Measurements from ENCODE around the gene SNCA. TPM values are rescaled to one million over a fixed set of nuclear protein-coding genes. Genes with fewer than 3 reads are reported as not detected.

Gene SNCA
- polyA plus RNA-seq, 3 donors = 13.2 to 39.4 (median 24.3) TPM

GRCh38 chr4:89723096-89723495 lies 113.9 kb downstream of the SNCA start:
- DNase-seq = no peak

GRCh38 chr4:89722517-89722916 lies 114.4 kb downstream of the SNCA start:
- no peak for DNase-seq
- H3K27me3 ChIP-seq (ENCODE audit: control insufficient read depth in 2 of 2, insufficient read depth in 2 of 2, low read length in 2 of 2) = no peaks in the 10 kb centered on the region
- Mint-ChIP-seq H3K36me3 (peaks cover 10 to 16% of the 10 kb centered on the region in 2 donors), H3K27me3 (ENCODE audit: low read depth in 3 of 3) (no peaks in the 10 kb centered on the region), H3K4me3 (no peak overlapping the region), H3K4me1 (no peaks in the 10 kb centered on the region), H3K9me3 (peaks cover 0 to 4% (median 2%) of the 10 kb centered on the region in 7 donors), H3K27ac (no peak overlapping the region)
- H3K9ac ChIP-seq (ENCODE audit: insufficient read depth, low read length, poor library complexity, severe bottlenecking) = no peak overlapping the region
- WGBS (ENCODE audit: insufficient coverage) = no CpG with 5 or more reads among the region's 2 CpGs
- no peak overlapping the region for H3K27ac ChIP-seq (ENCODE audit: low read depth in 1 of 2, low read length in 2 of 2)
- intact Hi-C loops (cut with micrococcal nuclease) = no loop called here
- no peak for TF ChIP-seq CTCF (IDR thresholded peaks at IDR 0.05)
- no peaks in the 10 kb centered on the region for H4K20me1 ChIP-seq (ENCODE audit: insufficient read depth, low read length)
- peaks cover 2 to 10% of the 10 kb centered on the region in 2 donors for H3K36me3 ChIP-seq (replicated peaks in 1 of 2; ENCODE audit: control insufficient read depth in 1 of 2, insufficient read depth in 2 of 2, low read length in 2 of 2)
- H3K4me2 ChIP-seq (replicated peaks; ENCODE audit: extremely low read depth, low read length, poor library complexity, severe bottlenecking) = no peak overlapping the region
- H2AFZ ChIP-seq (ENCODE audit: insufficient read depth, low read depth, low read length, poor library complexity, severe bottlenecking) = no peak overlapping the region
- no peaks in the 10 kb centered on the region for H3K4me1 ChIP-seq (ENCODE audit: control insufficient read depth in 1 of 2, insufficient read depth in 2 of 2, low read length in 2 of 2)
- H3K4me3 ChIP-seq (replicated peaks in 1 of 3; ENCODE audit: low read depth in 2 of 3, low read length in 3 of 3) = no peak overlapping the region
- H3K79me2 ChIP-seq (ENCODE audit: insufficient read depth, low read length) = no peaks in the 10 kb centered on the region
- H3K9me3 ChIP-seq (replicated peaks in 1 of 2; ENCODE audit: control insufficient read depth in 1 of 2, insufficient read depth in 1 of 2, low read length in 2 of 2) = no peaks in the 10 kb centered on the region

More at GRCh38 chr4:89723096-89723495, 113.9 kb downstream of the SNCA start:
- no peak overlapping the region for H3K9ac ChIP-seq (ENCODE audit: insufficient read depth, low read length, poor library complexity, severe bottlenecking)
- no peak overlapping the region for H3K4me3 Mint-ChIP-seq
- peaks cover 0 to 4% (median 2%) of the 10 kb centered on the region in 7 donors for H3K9me3 Mint-ChIP-seq
- no peak overlapping the region for H2AFZ ChIP-seq (ENCODE audit: insufficient read depth, low read depth, low read length, poor library complexity, severe bottlenecking)
- no peaks in the 10 kb centered on the region for H3K79me2 ChIP-seq (ENCODE audit: insufficient read depth, low read length)
- H3K27ac Mint-ChIP-seq = no peak overlapping the region
- H3K27me3 ChIP-seq (ENCODE audit: control insufficient read depth in 2 of 2, insufficient read depth in 2 of 2, low read length in 2 of 2) = no peaks in the 10 kb centered on the region
- intact Hi-C loops (cut with micrococcal nuclease) = no loop called here
- H4K20me1 ChIP-seq (ENCODE audit: insufficient read depth, low read length) = no peaks in the 10 kb centered on the region
- no peak overlapping the region for H3K27ac ChIP-seq (ENCODE audit: low read depth in 1 of 2, low read length in 2 of 2)
- no peak overlapping the region for H3K4me2 ChIP-seq (replicated peaks; ENCODE audit: extremely low read depth, low read length, poor library complexity, severe bottlenecking)
- no CpG with 5 or more reads among the region's 5 CpGs for WGBS (ENCODE audit: insufficient coverage)
- peaks cover 4 to 10% of the 10 kb centered on the region in 2 donors for H3K36me3 ChIP-seq (replicated peaks in 1 of 2; ENCODE audit: control insufficient read depth in 1 of 2, insufficient read depth in 2 of 2, low read length in 2 of 2)
- H3K36me3 Mint-ChIP-seq = peaks cover 10 to 20% of the 10 kb centered on the region in 2 donors
- H3K4me3 ChIP-seq (replicated peaks in 1 of 3; ENCODE audit: low read depth in 2 of 3, low read length in 3 of 3) = no peak overlapping the region
- no peaks in the 10 kb centered on the region for H3K4me1 Mint-ChIP-seq
- H3K9me3 ChIP-seq (replicated peaks in 1 of 2; ENCODE audit: control insufficient read depth in 1 of 2, insufficient read depth in 1 of 2, low read length in 2 of 2) = no peaks in the 10 kb centered on the region
- no peaks in the 10 kb centered on the region for H3K4me1 ChIP-seq (ENCODE audit: control insufficient read depth in 1 of 2, insufficient read depth in 2 of 2, low read length in 2 of 2)
- no peaks in the 10 kb centered on the region for H3K27me3 Mint-ChIP-seq (ENCODE audit: low read depth in 3 of 3)
- no peak for TF ChIP-seq CTCF (IDR thresholded peaks at IDR 0.05)
